Small intestine (tissue), 7 donors: ENCODE measurements around the gene MRGPRD. TPM values are rescaled to one million over a fixed set of nuclear protein-coding genes. Genes with fewer than 3 reads are reported as not detected.

Experiments
- DNase-seq, 2 donors: peaks; one replicate each; pipeline versions ENCODE4 v3.0.0 to v3.0.0-alpha.2; 2013
- FAIRE-seq: peaks from 2 replicates; lab custom pipeline; 2012; peaks lifted over from hg19 to GRCh38; lab: Jason Lieb, UNC
- H3K27ac ChIP-seq, 3 donors: one replicate each; pipeline ENCODE4 v1.5.1; 2013; ENCODE audit warnings: low read length in 2 of 3, mild to moderate bottlenecking in 2 of 3, control low read depth in 1 of 3, inconsistent platforms in 1 of 3, low read depth in 1 of 3, moderate library complexity in 1 of 3
- H3K27me3 ChIP-seq, 3 donors: one replicate each; pipeline ENCODE4 v1.6.1; 2013; ENCODE audit warnings: low read length in 3 of 3, inconsistent platforms in 1 of 3; ENCODE audit not compliant: control insufficient read depth in 3 of 3, insufficient read depth in 3 of 3
- H3K36me3 ChIP-seq, 3 donors: one replicate each; pipeline ENCODE4 v1.6.1; 2013; ENCODE audit warnings: low read length in 3 of 3, inconsistent platforms in 1 of 3, low read depth in 1 of 3, mild to moderate bottlenecking in 1 of 3, moderate library complexity in 1 of 3; ENCODE audit not compliant: control insufficient read depth in 3 of 3, insufficient read depth in 2 of 3
- H3K4me1 ChIP-seq, 3 donors: one replicate each; pipeline ENCODE4 v1.6.1; 2013; ENCODE audit warnings: low read length in 2 of 3, inconsistent platforms in 1 of 3, low read depth in 1 of 3, mild to moderate bottlenecking in 1 of 3, moderate library complexity in 1 of 3; ENCODE audit not compliant: control insufficient read depth in 3 of 3, insufficient read depth in 2 of 3
- H3K4me3 ChIP-seq, 3 donors: one replicate each; pipeline ENCODE4 v1.5.1; 2013; ENCODE audit warnings: low read length in 3 of 3, control low read depth in 1 of 3, inconsistent platforms in 1 of 3, low read depth in 1 of 3, mild to moderate bottlenecking in 1 of 3, moderate library complexity in 1 of 3
- H3K9me3 ChIP-seq, 2 donors: one replicate each; pipeline ENCODE4 v1.6.1; 2013; ENCODE audit warnings: low read depth in 1 of 2, low read length in 1 of 2; ENCODE audit not compliant: control insufficient read depth in 2 of 2, insufficient read depth in 1 of 2
- WGBS, 3 donors: extraction: QIAGEN DNeasy Blood & Tissue Kit; methylation state at CpG; one replicate each; pipeline ENCODE4 v1.1.7; 2013; 5-methylcytosine and 5-hydroxymethylcytosine counted together
- polyA plus RNA-seq, 4 donors: library from polyadenylated mRNA; stranded (reverse) in 3 of 4; unstranded in 1 of 4; fragments of 200-250 nt in 3 of 4; fragments of 120-200 nt in 1 of 4; gene quantifications; one replicate each; pipeline versions ENCODE4 v1.2.1 to v1.2.3, GENCODE V29; 2013
- donor health status: healthy with polysubstance abuse.
- donor health status: control.
- donor health status: control.
- donor health status: Bipolar disorder and iron deficiency.
- donor health status: healthy.

The MRGPRD gene
- polyA plus RNA-seq, 4 donors = 0.06 TPM; not detected in 3

GRCh38 chr11:68938816-68939582 lies 41.8 kb downstream of the MRGPRD start:
- 83 to 95% (median 91%) methylated on average over 11 to 17 of the region's 17 CpGs for WGBS, 3 donors
- H3K9me3 ChIP-seq = no peaks in the 10 kb centered on the region
- no peak overlapping the region for H3K4me3 ChIP-seq
- DNase-seq (no peak), FAIRE-seq (no peak)
- peaks cover 11 to 84% (median 15%) of the 10 kb centered on the region in 3 donors for H3K36me3 ChIP-seq
- H3K27ac ChIP-seq = no peak overlapping the region
- no peaks in the 10 kb centered on the region for H3K27me3 ChIP-seq
- no peaks in the 10 kb centered on the region for H3K4me1 ChIP-seq

DNA sequence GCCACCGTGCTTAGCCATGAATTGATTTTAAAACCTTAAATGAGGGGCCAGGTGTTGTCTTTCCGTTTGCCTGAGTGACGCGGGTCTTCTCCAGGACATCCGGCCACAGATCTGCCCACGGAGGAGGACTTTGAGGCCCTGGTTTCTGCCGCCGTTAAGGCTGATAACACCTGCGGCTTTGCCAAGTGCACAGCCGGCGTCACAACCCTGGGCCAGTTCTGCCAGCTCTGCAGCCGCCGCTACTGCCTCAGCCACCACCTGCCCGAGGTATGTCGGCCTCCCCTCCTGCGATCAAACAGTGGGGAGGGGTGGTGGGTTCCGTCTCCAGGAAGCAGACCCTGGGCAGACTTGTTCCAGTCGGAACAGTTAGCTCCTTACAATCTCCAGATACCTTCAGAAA lies 42.7 kb downstream of the MRGPRD start:
- Histone ChIP-seq H3K4me3 (no peak overlapping the region), H3K27ac (no peak overlapping the region), H3K27me3 (no peaks in the 10 kb centered on the region), H3K4me1 (no peaks in the 10 kb centered on the region), H3K36me3 (peaks cover 15 to 93% (median 15%) of the 10 kb centered on the region in 3 donors), H3K9me3 (no peaks in the 10 kb centered on the region)
- DNase-seq (no peak), FAIRE-seq (no peak)
- 78 to 88% (median 78%) methylated on average over 18 of the region's 18 CpGs for WGBS, 3 donors

- WGBS, 3 donors = 92 to 94% (median 93%) methylated on average over 27 to 29 of the region's 29 CpGs
- FAIRE-seq = no peak
- H3K36me3 ChIP-seq = peaks cover 15 to 97% (median 15%) of the 10 kb centered on the region in 3 donors
- H3K9me3 ChIP-seq = no peaks in the 10 kb centered on the region
- no peak overlapping the region for H3K4me3 ChIP-seq
- no peak for DNase-seq
- H3K27ac ChIP-seq = no peak overlapping the region
- H3K27me3 ChIP-seq = no peaks in the 10 kb centered on the region
- H3K4me1 ChIP-seq = no peaks in the 10 kb centered on the region
Observed at GRCh38 chr11:68936676-68937620, 43.8 kb downstream of the MRGPRD start.

DNA sequence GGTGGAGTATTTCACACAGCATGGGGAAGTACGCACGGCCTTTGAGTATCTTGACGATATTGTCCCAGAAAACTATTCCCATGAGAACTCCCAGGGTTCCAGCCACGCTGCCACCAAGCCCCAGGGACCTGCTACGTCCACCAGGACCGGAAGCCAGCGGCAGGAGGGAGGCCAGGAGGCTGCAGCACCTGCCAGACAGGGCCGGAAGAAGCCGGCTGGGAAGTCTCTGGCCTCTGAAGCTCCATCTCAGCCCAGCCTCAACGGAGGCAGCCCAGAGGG lies 44.5 kb downstream of the MRGPRD start:
- WGBS, 3 donors = 89 to 94% (median 92%) methylated on average over 10 of the region's 10 CpGs
- H3K36me3 ChIP-seq = peaks cover 15 to 100% (median 16%) of the 10 kb centered on the region in 3 donors
- no peak for FAIRE-seq

GRCh38 chr11:68935516-68936357 lies 45.0 kb downstream of the MRGPRD start:
- FAIRE-seq (no peak), DNase-seq (no peak)
- H3K9me3 ChIP-seq = no peaks in the 10 kb centered on the region
- no peak overlapping the region for H3K4me3 ChIP-seq
- H3K4me1 ChIP-seq = no peaks in the 10 kb centered on the region
- H3K36me3 ChIP-seq = peaks cover 15 to 100% (median 21%) of the 10 kb centered on the region in 3 donors
- H3K27ac ChIP-seq = no peak overlapping the region
- no peaks in the 10 kb centered on the region for H3K27me3 ChIP-seq
- 95 to 96% (median 96%) methylated on average over 29 of the region's 29 CpGs for WGBS, 3 donors

More for the DNA sequence above, 44.5 kb downstream of the MRGPRD start:
- no peak overlapping the region for H3K4me3 ChIP-seq
- DNase-seq = no peak
- H3K27me3 ChIP-seq = no peaks in the 10 kb centered on the region
- H3K27ac ChIP-seq = no peak overlapping the region
- no peaks in the 10 kb centered on the region for H3K4me1 ChIP-seq
- H3K9me3 ChIP-seq = no peaks in the 10 kb centered on the region

- no peak for DNase-seq
- Histone ChIP-seq H3K4me3 (no peak overlapping the region), H3K27me3 (no peaks in the 10 kb centered on the region), H3K36me3 (peaks cover 19 to 100% (median 24%) of the 10 kb centered on the region in 3 donors), H3K9me3 (no peaks in the 10 kb centered on the region), H3K4me1 (no peaks in the 10 kb centered on the region), H3K27ac (no peak overlapping the region)
- FAIRE-seq = no peak
- WGBS, 3 donors = 94 to 96% (median 96%) methylated on average over 15 of the region's 15 CpGs
Observed at GRCh38 chr11:68935066-68935465, 45.7 kb downstream of the MRGPRD start.

GRCh38 chr11:68934666-68935065 lies 46.1 kb downstream of the MRGPRD start:
- Histone ChIP-seq H3K36me3 (peaks cover 22 to 100% (median 28%) of the 10 kb centered on the region in 3 donors), H3K27me3 (no peaks in the 10 kb centered on the region), H3K27ac (no peak overlapping the region), H3K4me1 (no peaks in the 10 kb centered on the region), H3K9me3 (no peaks in the 10 kb centered on the region), H3K4me3 (no peak overlapping the region)
- no peak for FAIRE-seq
- WGBS, 3 donors = 95 to 99% (median 97%) methylated on average over 13 of the region's 13 CpGs
- no peak for DNase-seq

DNA sequence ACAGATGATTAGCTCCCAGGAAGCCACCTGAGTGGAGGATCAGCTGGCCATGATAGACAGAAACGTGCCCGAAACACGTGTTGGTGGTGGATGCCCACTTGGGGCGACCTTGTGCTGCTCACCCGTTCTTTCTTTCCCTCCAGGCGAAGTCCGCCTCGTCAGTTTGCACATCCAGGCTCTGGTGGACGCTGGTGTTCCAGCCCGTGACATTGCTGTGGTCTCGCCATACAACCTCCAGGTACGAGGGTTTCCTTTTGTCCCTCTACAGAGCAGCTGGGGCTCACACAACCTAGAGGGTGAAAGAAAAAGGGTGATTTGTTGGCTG lies 46.5 kb downstream of the MRGPRD start:
- H3K9me3 ChIP-seq = no peaks in the 10 kb centered on the region
- no peak overlapping the region for H3K4me3 ChIP-seq
- FAIRE-seq = no peak
- no peak for DNase-seq
- peaks cover 23 to 100% (median 29%) of the 10 kb centered on the region in 3 donors for H3K36me3 ChIP-seq
- no peaks in the 10 kb centered on the region for H3K4me1 ChIP-seq
- no peak overlapping the region for H3K27ac ChIP-seq
- 91 to 94% (median 94%) methylated on average over 12 of the region's 12 CpGs for WGBS, 3 donors
- no peaks in the 10 kb centered on the region for H3K27me3 ChIP-seq
